Smooth muscle cell (in vitro differentiated cells): Measurements from ENCODE around the gene MYL5. TPM values are rescaled to one million over a fixed set of nuclear protein-coding genes. Genes with fewer than 3 reads are reported as not detected.
A peak's percentile ranks its signal among the peaks of the same experiment; 100 is the strongest.

Experiments
- DNase-seq: peaks from one replicate; lab custom pipeline; 2025; ENCODE audit not compliant: unreplicated experiment; lab: John Stamatoyannopoulos, UW
- H2AFZ ChIP-seq: fragments of 200-600 bp; sonication (generic); 2 replicates; pipeline ENCODE4 v1.6.0; 2016; ENCODE audit warnings: antibody characterized with exemption, low read depth, mild to moderate bottlenecking
- H3F3A ChIP-seq: fragments of 200-600 bp; sonication (generic); 2 replicates; pipeline ENCODE4 v1.6.0; 2017; ENCODE audit warnings: antibody characterized with exemption, low read depth
- H3K27ac ChIP-seq: fragments of 200-600 bp; sonication (generic); 2 replicates; pipeline ENCODE4 v1.5.1; 2016; ENCODE audit warnings: low read depth, mild to moderate bottlenecking
- H3K27me3 ChIP-seq: fragments of 200-600 bp; sonication (generic); 2 replicates; pipeline ENCODE4 v1.6.1; 2016; ENCODE audit warnings: low read depth, mild to moderate bottlenecking
- H3K36me3 ChIP-seq: fragments of 200-600 bp; sonication (generic); 2 replicates; pipeline ENCODE4 v1.5.1; 2016; ENCODE audit warnings: low read depth
- H3K4me1 ChIP-seq: fragments of 200-600 bp; sonication (generic); 2 replicates; pipeline ENCODE4 v1.5.1; 2016; ENCODE audit warnings: low read depth
- H3K4me2 ChIP-seq: fragments of 200-600 bp; sonication (generic); 2 replicates; pipeline ENCODE4 v1.6.0; 2016; ENCODE audit warnings: mild to moderate bottlenecking
- H3K4me3 ChIP-seq: fragments of 200-600 bp; sonication (generic); 2 replicates; pipeline ENCODE4 v1.5.1; 2016; ENCODE audit warnings: mild to moderate bottlenecking
- H3K79me2 ChIP-seq: fragments of 200-600 bp; sonication (generic); 2 replicates; pipeline ENCODE4 v1.6.0; 2016; ENCODE audit warnings: low read depth, mild to moderate bottlenecking
- H3K9ac ChIP-seq: fragments of 200-600 bp; sonication (generic); 2 replicates; pipeline ENCODE4 v1.6.0; 2016; ENCODE audit warnings: low read depth
- H3K9me3 ChIP-seq: fragments of 200-600 bp; sonication (generic); replicated peaks from 2 replicates; pipeline ENCODE4 v1.5.1; 2016; ENCODE audit warnings: low read depth
- H4K20me1 ChIP-seq: fragments of 200-600 bp; sonication (generic); 2 replicates; pipeline ENCODE4 v1.6.0; 2016; ENCODE audit warnings: low read depth
- WGBS: methylation state at CpG from one replicate; pipeline ENCODE4 v1.1.7; 2016; ENCODE audit warnings: low lambda C conversion rate; 5-methylcytosine and 5-hydroxymethylcytosine counted together
- polyA plus RNA-seq: library from polyadenylated mRNA; unstranded; fragments of >200 nt; fragmentation: Nextera tagmentation; extraction: Ambion mirVana; gene quantifications from 2 replicates; pipeline ENCODE4 v1.2.1, GENCODE V29; 2016
- total RNA-seq: library from RNA; depleted of rRNA; stranded (reverse); fragments of >200 nt; gene quantifications from 2 replicates; pipeline ENCODE4 v1.2.3, GENCODE V29; 2014
- TF ChIP-seq, protein P1 (sequence below): fragments of 200-600 bp; sonication (generic); IDR thresholded peaks from 2 replicates; pipeline ENCODE4 v1.5.1; 2017; ENCODE audit warnings: borderline replicate concordance, mild to moderate bottlenecking, antibody characterized with exemption; ENCODE audit not compliant: insufficient read depth, poor library complexity, severe bottlenecking

Gene MYL5
- total and polyA plus RNA-seq, 2 experiments from 2014 or later = 6.7 to 6.8 TPM

DNA sequence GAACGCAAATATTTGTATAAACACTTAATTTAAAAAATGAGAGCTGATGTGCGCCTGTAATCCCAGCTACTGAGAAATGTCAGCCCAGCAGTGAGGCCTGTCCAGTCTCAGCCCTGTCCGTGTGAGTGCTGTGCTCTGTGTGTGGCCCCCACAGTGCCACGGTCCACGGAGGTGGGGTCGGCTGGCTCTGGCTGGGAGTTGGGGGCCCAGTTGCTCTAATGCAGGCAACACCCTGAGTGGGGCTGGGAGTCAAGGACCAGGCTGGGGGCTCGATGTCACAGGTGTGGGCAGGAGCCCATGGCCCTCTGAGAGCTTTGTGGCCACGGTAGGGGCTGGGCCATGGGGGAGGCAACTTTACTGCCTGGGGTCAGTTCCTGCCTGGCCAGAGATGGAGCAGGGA lies 44.1 kb downstream of the MYL5 start:
- H2AFZ ChIP-seq = no peak overlapping the region
- H3K79me2 ChIP-seq = peaks cover 84% of the 10 kb centered on the region
- H3K4me2 ChIP-seq = no peak overlapping the region
- no peak for DNase-seq
- TF ChIP-seq, protein P1, sequence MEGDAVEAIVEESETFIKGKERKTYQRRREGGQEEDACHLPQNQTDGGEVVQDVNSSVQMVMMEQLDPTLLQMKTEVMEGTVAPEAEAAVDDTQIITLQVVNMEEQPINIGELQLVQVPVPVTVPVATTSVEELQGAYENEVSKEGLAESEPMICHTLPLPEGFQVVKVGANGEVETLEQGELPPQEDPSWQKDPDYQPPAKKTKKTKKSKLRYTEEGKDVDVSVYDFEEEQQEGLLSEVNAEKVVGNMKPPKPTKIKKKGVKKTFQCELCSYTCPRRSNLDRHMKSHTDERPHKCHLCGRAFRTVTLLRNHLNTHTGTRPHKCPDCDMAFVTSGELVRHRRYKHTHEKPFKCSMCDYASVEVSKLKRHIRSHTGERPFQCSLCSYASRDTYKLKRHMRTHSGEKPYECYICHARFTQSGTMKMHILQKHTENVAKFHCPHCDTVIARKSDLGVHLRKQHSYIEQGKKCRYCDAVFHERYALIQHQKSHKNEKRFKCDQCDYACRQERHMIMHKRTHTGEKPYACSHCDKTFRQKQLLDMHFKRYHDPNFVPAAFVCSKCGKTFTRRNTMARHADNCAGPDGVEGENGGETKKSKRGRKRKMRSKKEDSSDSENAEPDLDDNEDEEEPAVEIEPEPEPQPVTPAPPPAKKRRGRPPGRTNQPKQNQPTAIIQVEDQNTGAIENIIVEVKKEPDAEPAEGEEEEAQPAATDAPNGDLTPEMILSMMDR = no peak
- no peak overlapping the region for H3K27ac ChIP-seq
- H3K27me3 ChIP-seq = no peaks in the 10 kb centered on the region
- H3K4me3 ChIP-seq = no peak overlapping the region
- H3F3A ChIP-seq = no peaks in the 10 kb centered on the region
- WGBS = 96% methylated on average over 8 of the region's 8 CpGs
- no peaks in the 10 kb centered on the region for H3K36me3 ChIP-seq
- H4K20me1 ChIP-seq = peaks cover 90% of the 10 kb centered on the region
- no peak overlapping the region for H3K9ac ChIP-seq
- H3K4me1 ChIP-seq = no peaks in the 10 kb centered on the region
- H3K9me3 ChIP-seq = no peaks in the 10 kb centered on the region

DNA sequence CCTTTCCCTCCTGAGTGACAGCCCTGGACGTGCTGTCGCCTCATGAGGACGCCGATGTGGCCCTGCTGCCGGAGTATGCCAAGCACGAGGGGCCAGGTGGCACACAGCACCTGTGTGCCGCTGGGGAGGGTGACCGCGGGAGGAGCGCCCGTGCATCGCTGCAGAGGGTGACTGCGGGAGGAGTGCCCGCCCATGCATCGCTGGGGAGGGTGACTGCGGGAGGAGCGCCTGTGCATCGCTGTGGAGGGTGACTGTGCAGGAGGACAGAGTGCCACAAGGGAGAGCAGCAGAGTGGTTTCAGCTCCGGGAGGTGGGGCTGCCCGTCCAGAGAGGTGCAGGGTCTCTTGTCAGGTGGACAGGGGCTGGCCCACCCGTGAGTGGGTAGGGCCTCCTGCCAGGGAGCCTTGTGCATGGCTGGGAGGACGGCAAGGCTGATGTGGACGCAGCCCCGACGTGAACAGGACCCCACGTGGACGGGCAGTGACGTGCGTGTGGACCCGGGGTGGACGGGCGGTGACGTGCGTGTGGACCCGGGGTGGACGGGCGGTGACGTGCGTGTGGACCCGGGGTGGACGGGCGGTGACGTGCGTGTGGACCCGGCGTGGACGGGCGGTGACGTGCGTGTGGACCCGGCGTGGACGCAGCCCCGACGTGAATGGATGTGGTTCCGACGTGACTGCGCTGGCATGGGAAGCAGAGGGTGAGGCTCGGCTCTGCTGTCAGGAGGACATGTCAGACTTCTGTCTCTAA lies 45.9 kb downstream of the MYL5 start:
- no peak overlapping the region for H3K27ac ChIP-seq
- no peak overlapping the region for H3K4me3 ChIP-seq
- H3K4me2 ChIP-seq = no peak overlapping the region
- no peaks in the 10 kb centered on the region for H3K9me3 ChIP-seq
- TF ChIP-seq, protein P1 = no peak
- H2AFZ ChIP-seq = no peak overlapping the region
- H3K36me3 ChIP-seq = no peaks in the 10 kb centered on the region
- H3K79me2 ChIP-seq = peaks cover 84% of the 10 kb centered on the region
- no peak overlapping the region for H3K9ac ChIP-seq
- H3K27me3 ChIP-seq = no peaks in the 10 kb centered on the region
- H4K20me1 ChIP-seq = peaks cover 90% of the 10 kb centered on the region
- no peaks in the 10 kb centered on the region for H3F3A ChIP-seq
- H3K4me1 ChIP-seq = no peaks in the 10 kb centered on the region
- no peak for DNase-seq
- 99% methylated on average over 58 of the region's 59 CpGs for WGBS

DNA sequence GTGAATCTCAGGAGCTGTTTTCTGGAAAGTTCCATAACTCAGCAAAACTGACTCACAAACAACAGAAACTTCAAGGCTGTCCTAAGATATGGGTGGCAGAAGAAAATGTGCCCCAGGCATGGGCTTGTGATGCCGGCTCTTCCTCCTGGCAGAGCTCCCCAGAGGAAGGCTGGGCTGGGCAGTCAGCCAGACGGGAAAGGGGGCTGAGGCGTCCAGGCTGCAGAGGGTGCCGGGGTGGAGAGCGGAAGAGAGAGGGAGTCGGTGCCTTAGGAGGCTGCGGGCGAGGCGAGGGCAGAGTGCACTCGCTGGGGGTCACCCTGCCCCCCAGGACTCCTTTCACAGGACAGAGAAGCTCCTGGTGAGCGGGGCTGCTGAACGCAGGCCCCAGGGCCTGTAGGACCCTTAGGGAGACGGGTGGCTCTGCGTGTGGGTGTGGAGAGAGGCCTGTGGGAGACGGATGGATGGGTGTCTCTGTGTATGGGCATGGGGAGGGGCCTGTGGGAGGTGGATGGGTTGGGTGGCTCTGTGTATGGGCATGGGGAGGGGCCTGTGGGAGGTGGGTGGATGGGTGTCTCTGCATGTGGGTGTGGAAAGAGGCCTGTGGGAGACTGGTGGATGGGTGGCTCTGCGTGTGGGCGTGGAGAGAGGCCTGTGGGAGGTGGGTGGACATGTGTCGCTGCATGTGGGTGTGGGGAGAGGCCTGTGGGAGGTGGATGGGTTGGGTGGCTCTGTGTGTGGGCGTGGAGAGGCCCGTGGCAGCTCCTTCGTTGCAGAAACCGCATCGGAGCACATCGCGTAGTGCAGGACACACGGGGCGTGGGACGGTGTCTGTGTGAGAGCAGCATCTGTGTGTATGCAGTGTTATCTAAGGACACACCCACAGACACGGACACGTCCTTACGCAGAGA lies 47.2 kb downstream of the MYL5 start:
- H3K79me2 ChIP-seq = peaks cover 90% of the 10 kb centered on the region

More for the DNA sequence above, 47.2 kb downstream of the MYL5 start:
- H3F3A ChIP-seq = no peaks in the 10 kb centered on the region
- H3K27ac ChIP-seq = peak overlapping the region; percentile 3
- H3K4me3 ChIP-seq = no peak overlapping the region
- no peak overlapping the region for H2AFZ ChIP-seq
- no peaks in the 10 kb centered on the region for H3K36me3 ChIP-seq
- TF ChIP-seq, protein P1 = no peak
- no peaks in the 10 kb centered on the region for H3K9me3 ChIP-seq
- H3K4me2 ChIP-seq = no peak overlapping the region
- H3K9ac ChIP-seq = no peak overlapping the region
- no peak for DNase-seq
- H3K27me3 ChIP-seq = no peaks in the 10 kb centered on the region
- no peaks in the 10 kb centered on the region for H3K4me1 ChIP-seq
- peaks cover 93% of the 10 kb centered on the region for H4K20me1 ChIP-seq
- 93% methylated on average over 22 of the region's 31 CpGs for WGBS
